Smooth muscle cell (in vitro differentiated cells): ENCODE data around the gene SULT1C3. TPM values are rescaled to one million over a fixed set of nuclear protein-coding genes. Genes with fewer than 3 reads are reported as not detected.
"Not testable (repeated sequence)": the region's sequence is repeated elsewhere in the genome, so short reads cannot be mapped to it uniquely, and the experiment has no call there.

Source experiments
- DNase-seq: peaks from one replicate; lab custom pipeline; 2025; ENCODE audit not compliant: unreplicated experiment; lab: John Stamatoyannopoulos, UW
- H2AFZ ChIP-seq: fragments of 200-600 bp; sonication (generic); 2 replicates; pipeline ENCODE4 v1.6.0; 2016; ENCODE audit warnings: antibody characterized with exemption, low read depth, mild to moderate bottlenecking
- H3F3A ChIP-seq: fragments of 200-600 bp; sonication (generic); 2 replicates; pipeline ENCODE4 v1.6.0; 2017; ENCODE audit warnings: antibody characterized with exemption, low read depth
- H3K27ac ChIP-seq: fragments of 200-600 bp; sonication (generic); 2 replicates; pipeline ENCODE4 v1.5.1; 2016; ENCODE audit warnings: low read depth, mild to moderate bottlenecking
- H3K27me3 ChIP-seq: fragments of 200-600 bp; sonication (generic); 2 replicates; pipeline ENCODE4 v1.6.1; 2016; ENCODE audit warnings: low read depth, mild to moderate bottlenecking
- H3K36me3 ChIP-seq: fragments of 200-600 bp; sonication (generic); 2 replicates; pipeline ENCODE4 v1.5.1; 2016; ENCODE audit warnings: low read depth
- H3K4me1 ChIP-seq: fragments of 200-600 bp; sonication (generic); 2 replicates; pipeline ENCODE4 v1.5.1; 2016; ENCODE audit warnings: low read depth
- H3K4me2 ChIP-seq: fragments of 200-600 bp; sonication (generic); 2 replicates; pipeline ENCODE4 v1.6.0; 2016; ENCODE audit warnings: mild to moderate bottlenecking
- H3K4me3 ChIP-seq: fragments of 200-600 bp; sonication (generic); 2 replicates; pipeline ENCODE4 v1.5.1; 2016; ENCODE audit warnings: mild to moderate bottlenecking
- H3K79me2 ChIP-seq: fragments of 200-600 bp; sonication (generic); 2 replicates; pipeline ENCODE4 v1.6.0; 2016; ENCODE audit warnings: low read depth, mild to moderate bottlenecking
- H3K9ac ChIP-seq: fragments of 200-600 bp; sonication (generic); 2 replicates; pipeline ENCODE4 v1.6.0; 2016; ENCODE audit warnings: low read depth
- H3K9me3 ChIP-seq: fragments of 200-600 bp; sonication (generic); replicated peaks from 2 replicates; pipeline ENCODE4 v1.5.1; 2016; ENCODE audit warnings: low read depth
- H4K20me1 ChIP-seq: fragments of 200-600 bp; sonication (generic); 2 replicates; pipeline ENCODE4 v1.6.0; 2016; ENCODE audit warnings: low read depth
- CTCF ChIP-seq: fragments of 200-600 bp; sonication (generic); IDR thresholded peaks from 2 replicates; pipeline ENCODE4 v1.5.1; 2017; ENCODE audit warnings: borderline replicate concordance, mild to moderate bottlenecking, antibody characterized with exemption; ENCODE audit not compliant: insufficient read depth, poor library complexity, severe bottlenecking
- WGBS: methylation state at CpG from one replicate; pipeline ENCODE4 v1.1.7; 2016; ENCODE audit warnings: low lambda C conversion rate; 5-methylcytosine and 5-hydroxymethylcytosine counted together
- polyA plus RNA-seq: library from polyadenylated mRNA; unstranded; fragments of >200 nt; fragmentation: Nextera tagmentation; extraction: Ambion mirVana; gene quantifications from 2 replicates; pipeline ENCODE4 v1.2.1, GENCODE V29; 2016
- total RNA-seq: library from RNA; depleted of rRNA; stranded (reverse); fragments of >200 nt; gene quantifications from 2 replicates; pipeline ENCODE4 v1.2.3, GENCODE V29; 2014

The SULT1C3 gene
- total and polyA plus RNA-seq, 2 experiments from 2014 or later: not detected

GRCh38 chr2:108271691-108272253 lies 32.0 kb downstream of the SULT1C3 start:
- H3K79me2 ChIP-seq: no peaks in the 10 kb centered on the region
- WGBS: 84% methylated on average over 7 of the region's 7 CpGs
- no peaks in the 10 kb centered on the region for H3K4me1 ChIP-seq
- no peak for DNase-seq
- H3K4me2 ChIP-seq: no peak overlapping the region
- H3F3A ChIP-seq: no peaks in the 10 kb centered on the region
- no peaks in the 10 kb centered on the region for H4K20me1 ChIP-seq
- no peak overlapping the region for H2AFZ ChIP-seq
- no peaks in the 10 kb centered on the region for H3K27me3 ChIP-seq
- H3K9me3 ChIP-seq: no peaks in the 10 kb centered on the region
- H3K36me3 ChIP-seq: no peaks in the 10 kb centered on the region
- no peak for TF ChIP-seq CTCF
- H3K9ac ChIP-seq: no peak overlapping the region
- H3K4me3 ChIP-seq: no peak overlapping the region
- H3K27ac ChIP-seq: no peak overlapping the region

- Histone ChIP-seq H3K36me3 (no peaks in the 10 kb centered on the region), H3F3A (no peaks in the 10 kb centered on the region), H3K9me3 (no peaks in the 10 kb centered on the region), H3K4me3 (no peak overlapping the region), H3K4me2 (no peak overlapping the region), H2AFZ (no peak overlapping the region), H4K20me1 (no peaks in the 10 kb centered on the region), H3K27me3 (no peaks in the 10 kb centered on the region), H3K27ac (no peak overlapping the region), H3K9ac (no peak overlapping the region), H3K4me1 (no peaks in the 10 kb centered on the region), H3K79me2 (no peaks in the 10 kb centered on the region)
- no peak for DNase-seq
- no peak for TF ChIP-seq CTCF
- 74% methylated on average over 2 of the region's 2 CpGs for WGBS
These were observed 38.9 kb downstream of the SULT1C3 start for GRCh38 chr2:108278631-108279030.

DNA sequence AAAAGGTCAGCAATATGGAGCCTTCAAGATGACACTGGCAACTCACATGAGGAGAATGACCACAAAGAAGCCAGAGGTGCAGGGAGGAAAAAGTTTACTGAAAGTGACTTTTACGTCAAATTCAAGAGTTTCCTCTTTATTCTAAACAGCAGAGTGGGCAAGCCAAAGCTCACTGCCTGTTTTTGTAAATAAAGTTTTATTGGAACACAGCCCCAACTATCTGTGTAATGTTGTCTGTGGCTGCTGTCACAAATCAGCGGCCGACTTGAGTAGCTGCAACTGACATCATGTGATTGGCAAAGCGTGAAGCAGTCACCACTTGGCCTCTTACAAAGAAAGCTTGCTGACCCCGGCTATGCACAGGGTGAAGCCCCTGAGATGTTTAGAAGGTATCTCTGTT lies 39.7 kb downstream of the SULT1C3 start:
- Histone ChIP-seq H3K4me3 (no peak overlapping the region), H4K20me1 (no peaks in the 10 kb centered on the region), H3K27me3 (no peaks in the 10 kb centered on the region), H3K79me2 (no peaks in the 10 kb centered on the region), H3K9me3 (no peaks in the 10 kb centered on the region), H2AFZ (no peak overlapping the region), H3K27ac (no peak overlapping the region), H3F3A (no peaks in the 10 kb centered on the region), H3K36me3 (no peaks in the 10 kb centered on the region), H3K9ac (no peak overlapping the region), H3K4me2 (no peak overlapping the region), H3K4me1 (no peaks in the 10 kb centered on the region)
- TF ChIP-seq CTCF: no peak
- DNase-seq: no peak
- WGBS: 88% methylated on average over 5 of the region's 5 CpGs

- no peaks in the 10 kb centered on the region for H4K20me1 ChIP-seq
- 83% methylated on average over 3 of the region's 3 CpGs for WGBS
- no peak overlapping the region for H3K4me2 ChIP-seq
- H3F3A ChIP-seq: no peaks in the 10 kb centered on the region
- H3K79me2 ChIP-seq: no peaks in the 10 kb centered on the region
- H3K4me1 ChIP-seq: no peaks in the 10 kb centered on the region
- H3K27ac ChIP-seq: no peak overlapping the region
- no peak overlapping the region for H2AFZ ChIP-seq
- no peak for DNase-seq
- no peaks in the 10 kb centered on the region for H3K36me3 ChIP-seq
- no peaks in the 10 kb centered on the region for H3K9me3 ChIP-seq
- H3K9ac ChIP-seq: no peak overlapping the region
- H3K4me3 ChIP-seq: no peak overlapping the region
- no peak for TF ChIP-seq CTCF
- no peaks in the 10 kb centered on the region for H3K27me3 ChIP-seq
These were observed 40.7 kb downstream of the SULT1C3 start for GRCh38 chr2:108280466-108280865.

DNA sequence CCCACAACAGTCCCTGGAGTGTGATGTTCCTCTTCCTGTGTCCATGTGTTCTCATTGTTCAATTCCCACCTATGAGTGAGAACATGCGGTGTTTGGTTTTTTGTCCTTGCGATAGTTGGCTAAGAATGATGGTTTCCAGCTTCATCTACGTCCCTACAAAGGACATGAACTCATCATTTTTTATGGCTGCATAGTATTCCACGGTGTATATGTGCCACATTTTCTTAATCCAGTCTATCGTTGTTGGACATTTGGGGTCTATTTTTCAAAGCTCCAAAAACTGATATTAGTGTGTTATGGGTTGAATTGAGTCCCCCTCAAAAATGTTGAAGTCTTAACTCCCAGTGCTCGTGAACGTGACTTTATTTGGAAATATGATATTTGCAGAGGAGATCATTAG lies 44.8 kb downstream of the SULT1C3 start:
- H4K20me1 ChIP-seq, H3K4me3 ChIP-seq, H3K27me3 ChIP-seq, H3K9ac ChIP-seq, DNase-seq, H2AFZ ChIP-seq, H3K9me3 ChIP-seq, H3K36me3 ChIP-seq, H3K27ac ChIP-seq, H3K4me1 ChIP-seq, H3F3A ChIP-seq, H3K4me2 ChIP-seq, H3K79me2 ChIP-seq: not testable (repeated sequence)
- whole genome bisulfite sequencing: 95% methylated on average over 7 of the region's 7 CpGs
